Activated T-helper 2 cell treated with anti-CD3 and anti-CD28 coated beads, Interferon-gamma antibody, Interleukin-2, Interleukin-4, amounts not matched to agents 10 μg/mL and 5 μg/mL and 100 μg/mL, durations not matched to agents 14 hours and 24 hours and 36 hours (primary cell): ENCODE data around the gene MCCC2. TPM values are rescaled to one million over a fixed set of nuclear protein-coding genes. Genes with fewer than 3 reads are reported as not detected.
"Not testable (repeated sequence)": the region's sequence is repeated elsewhere in the genome, so short reads cannot be mapped to it uniquely, and the experiment has no call there.

Source experiments
- DNase-seq: peaks from one replicate; pipeline ENCODE4 v3.0.0; 2021; ENCODE audit warnings: low spot score
- H3K27ac Mint-ChIP-seq: one replicate; pipeline ENCODE4 v1.8.0; 2021; ENCODE audit warnings: mixed read lengths
- H3K27me3 Mint-ChIP-seq: one replicate; pipeline ENCODE4 v1.8.0; 2021; ENCODE audit warnings: low read depth, mixed read lengths
- H3K36me3 Mint-ChIP-seq: one replicate; pipeline ENCODE4 v1.8.0; 2021; ENCODE audit warnings: low read depth, mixed read lengths
- H3K4me1 Mint-ChIP-seq: one replicate; pipeline ENCODE4 v1.8.0; 2021; ENCODE audit warnings: low read depth, mixed read lengths
- H3K4me3 Mint-ChIP-seq: one replicate; pipeline ENCODE4 v1.8.0; 2021; ENCODE audit warnings: low read depth, mild to moderate bottlenecking, moderate library complexity, mixed read lengths
- H3K9me3 Mint-ChIP-seq: one replicate; pipeline ENCODE4 v1.8.0; 2021; ENCODE audit warnings: mixed read lengths
- intact Hi-C: fragments of 100-400 bp; cut with micrococcal nuclease; formaldehyde crosslinking; loops from one replicate; pipeline ENCODE4 v1.15.1; 2023
- total RNA-seq: library from RNA; stranded (reverse); gene quantifications from 2 replicates; pipeline ENCODE4 v1.2.3, GENCODE V29; 2022

MCCC2 gene
- total RNA-seq, 1 donor from 2014 or later, result 60.0 TPM

- intact Hi-C loops, result no loop called here
- no peak overlapping the region for H3K4me3 Mint-ChIP-seq
- no peaks in the 10 kb centered on the region for H3K9me3 Mint-ChIP-seq
- no peak for DNase-seq
- H3K27me3 Mint-ChIP-seq, result no peaks in the 10 kb centered on the region
- H3K4me1 Mint-ChIP-seq, result peaks cover 13% of the 10 kb centered on the region
- peaks cover 72% of the 10 kb centered on the region for H3K36me3 Mint-ChIP-seq
- no peak overlapping the region for H3K27ac Mint-ChIP-seq
Observed at GRCh38 chr5:71651579-71651978, 64.4 kb downstream of the MCCC2 start.

GRCh38 chr5:71652349-71652748, 65.2 kb downstream of the MCCC2 start:
- H3K27ac Mint-ChIP-seq, result no peak overlapping the region
- H3K36me3 Mint-ChIP-seq, result peaks cover 71% of the 10 kb centered on the region
- no peaks in the 10 kb centered on the region for H3K9me3 Mint-ChIP-seq
- H3K4me1 Mint-ChIP-seq, result peaks cover 13% of the 10 kb centered on the region
- no peak overlapping the region for H3K4me3 Mint-ChIP-seq
- DNase-seq, result no peak
- no peaks in the 10 kb centered on the region for H3K27me3 Mint-ChIP-seq
- intact Hi-C loops, result no loop called here

- Mint-ChIP-seq H3K9me3 (no peaks in the 10 kb centered on the region), H3K4me3 (no peak overlapping the region), H3K27ac (no peak overlapping the region)
Observed at GRCh38 chr5:71652803-71653543, 65.8 kb downstream of the MCCC2 start.

GRCh38 chr5:71658916-71659662, 71.9 kb downstream of the MCCC2 start:
- H3K4me1 Mint-ChIP-seq, result no peaks in the 10 kb centered on the region
- no peaks in the 10 kb centered on the region for H3K9me3 Mint-ChIP-seq
- H3K4me3 Mint-ChIP-seq, result no peak overlapping the region
- no peak for DNase-seq
- no peaks in the 10 kb centered on the region for H3K27me3 Mint-ChIP-seq
- intact Hi-C loops, result no loop called here
- peaks cover 28% of the 10 kb centered on the region for H3K36me3 Mint-ChIP-seq
- no peak overlapping the region for H3K27ac Mint-ChIP-seq

More at GRCh38 chr5:71652803-71653543, 65.8 kb downstream of the MCCC2 start:
- DNase-seq, result no peak
- H3K4me1 Mint-ChIP-seq, result peaks cover 13% of the 10 kb centered on the region
- H3K36me3 Mint-ChIP-seq, result peaks cover 71% of the 10 kb centered on the region
- H3K27me3 Mint-ChIP-seq, result no peaks in the 10 kb centered on the region
- intact Hi-C loops, result no loop called here

GRCh38 chr5:71662381-71662780, 75.2 kb downstream of the MCCC2 start:
- H3K27me3 Mint-ChIP-seq, result no peaks in the 10 kb centered on the region
- no peak for DNase-seq
- H3K27ac Mint-ChIP-seq, result no peak overlapping the region
- H3K4me1 Mint-ChIP-seq, result no peaks in the 10 kb centered on the region
- intact Hi-C loops, result no loop called here
- no peak overlapping the region for H3K4me3 Mint-ChIP-seq
- no peaks in the 10 kb centered on the region for H3K9me3 Mint-ChIP-seq
- peaks cover 12% of the 10 kb centered on the region for H3K36me3 Mint-ChIP-seq

- H3K9me3 Mint-ChIP-seq, result no peaks in the 10 kb centered on the region
- intact Hi-C loops, result no loop called here
- DNase-seq, result no peak
- no peak overlapping the region for H3K4me3 Mint-ChIP-seq
- no peaks in the 10 kb centered on the region for H3K27me3 Mint-ChIP-seq
- no peak overlapping the region for H3K27ac Mint-ChIP-seq
- H3K4me1 Mint-ChIP-seq, result no peaks in the 10 kb centered on the region
- peaks cover 2% of the 10 kb centered on the region for H3K36me3 Mint-ChIP-seq
Observed at GRCh38 chr5:71663191-71663969, 76.2 kb downstream of the MCCC2 start.

- H3K27ac Mint-ChIP-seq, H3K4me1 Mint-ChIP-seq, H3K4me3 Mint-ChIP-seq, H3K9me3 Mint-ChIP-seq, DNase-seq, H3K27me3 Mint-ChIP-seq, H3K36me3 Mint-ChIP-seq, intact Hi-C loops: not testable (repeated sequence)
Observed at GRCh38 chr5:71664615-71665014, 77.5 kb downstream of the MCCC2 start.

- Mint-ChIP-seq H3K4me3 (no peak overlapping the region), H3K27ac (no peak overlapping the region), H3K9me3 (no peaks in the 10 kb centered on the region), H3K36me3 (no peaks in the 10 kb centered on the region), H3K4me1 (no peaks in the 10 kb centered on the region), H3K27me3 (peaks cover 11% of the 10 kb centered on the region)
- no peak for DNase-seq
- intact Hi-C loops, result no loop called here
Observed at GRCh38 chr5:71666321-71666720, 79.2 kb downstream of the MCCC2 start.

- no peaks in the 10 kb centered on the region for H3K4me1 Mint-ChIP-seq
- intact Hi-C loops, result no loop called here
- H3K36me3 Mint-ChIP-seq, result no peaks in the 10 kb centered on the region
- H3K4me3 Mint-ChIP-seq, result no peak overlapping the region
- DNase-seq, result no peak
- H3K27ac Mint-ChIP-seq, result no peak overlapping the region
- no peaks in the 10 kb centered on the region for H3K9me3 Mint-ChIP-seq
- peaks cover 35% of the 10 kb centered on the region for H3K27me3 Mint-ChIP-seq
Observed at GRCh38 chr5:71677977-71678376, 90.8 kb downstream of the MCCC2 start.

- intact Hi-C loops, result no loop called here
- H3K27me3 Mint-ChIP-seq, result peaks cover 29% of the 10 kb centered on the region
Observed at GRCh38 chr5:71679714-71680113, 92.6 kb downstream of the MCCC2 start.

GRCh38 chr5:71680510-71680909, 93.4 kb downstream of the MCCC2 start:
- intact Hi-C loops, result no loop called here
- H3K4me3 Mint-ChIP-seq, result no peak overlapping the region
- H3K27ac Mint-ChIP-seq, result no peak overlapping the region
- no peaks in the 10 kb centered on the region for H3K9me3 Mint-ChIP-seq
- H3K27me3 Mint-ChIP-seq, result peaks cover 30% of the 10 kb centered on the region
- H3K36me3 Mint-ChIP-seq, result no peaks in the 10 kb centered on the region
- no peak for DNase-seq
- H3K4me1 Mint-ChIP-seq, result no peaks in the 10 kb centered on the region

More at GRCh38 chr5:71679714-71680113, 92.6 kb downstream of the MCCC2 start:
- Mint-ChIP-seq H3K4me1 (no peaks in the 10 kb centered on the region), H3K4me3 (no peak overlapping the region), H3K9me3 (no peaks in the 10 kb centered on the region), H3K27ac (no peak overlapping the region), H3K36me3 (no peaks in the 10 kb centered on the region)
- DNase-seq, result no peak

GRCh38 chr5:71681296-71681695, 94.2 kb downstream of the MCCC2 start:
- Mint-ChIP-seq H3K4me3 (no peak overlapping the region), H3K27ac (no peak overlapping the region), H3K27me3 (peaks cover 26% of the 10 kb centered on the region), H3K4me1 (no peaks in the 10 kb centered on the region), H3K36me3 (no peaks in the 10 kb centered on the region), H3K9me3 (no peaks in the 10 kb centered on the region)
- intact Hi-C loops, result no loop called here
- DNase-seq, result no peak

GRCh38 chr5:71684309-71684708, 97.2 kb downstream of the MCCC2 start:
- H3K4me1 Mint-ChIP-seq, result no peaks in the 10 kb centered on the region
- intact Hi-C loops, result no loop called here
- H3K4me3 Mint-ChIP-seq, result no peak overlapping the region
- H3K27me3 Mint-ChIP-seq, result peaks cover 29% of the 10 kb centered on the region
- H3K9me3 Mint-ChIP-seq, result no peaks in the 10 kb centered on the region
- no peaks in the 10 kb centered on the region for H3K36me3 Mint-ChIP-seq
- DNase-seq, result no peak
- no peak overlapping the region for H3K27ac Mint-ChIP-seq
